Measurements from ENCODE around the gene DDIT3. TPM values are rescaled to one million over a fixed set of nuclear protein-coding genes. Genes with fewer than 3 reads are reported as not detected.
A peak's percentile ranks its signal among the peaks of the same experiment; 100 is the strongest.

DDIT3 gene
- total and polyA plus RNA-seq, 2 of the 13 experiments (the other 11 are each of a cell fraction or from before 2014, with no cell fraction given) = 27.5 to 48.7 TPM

DNA sequence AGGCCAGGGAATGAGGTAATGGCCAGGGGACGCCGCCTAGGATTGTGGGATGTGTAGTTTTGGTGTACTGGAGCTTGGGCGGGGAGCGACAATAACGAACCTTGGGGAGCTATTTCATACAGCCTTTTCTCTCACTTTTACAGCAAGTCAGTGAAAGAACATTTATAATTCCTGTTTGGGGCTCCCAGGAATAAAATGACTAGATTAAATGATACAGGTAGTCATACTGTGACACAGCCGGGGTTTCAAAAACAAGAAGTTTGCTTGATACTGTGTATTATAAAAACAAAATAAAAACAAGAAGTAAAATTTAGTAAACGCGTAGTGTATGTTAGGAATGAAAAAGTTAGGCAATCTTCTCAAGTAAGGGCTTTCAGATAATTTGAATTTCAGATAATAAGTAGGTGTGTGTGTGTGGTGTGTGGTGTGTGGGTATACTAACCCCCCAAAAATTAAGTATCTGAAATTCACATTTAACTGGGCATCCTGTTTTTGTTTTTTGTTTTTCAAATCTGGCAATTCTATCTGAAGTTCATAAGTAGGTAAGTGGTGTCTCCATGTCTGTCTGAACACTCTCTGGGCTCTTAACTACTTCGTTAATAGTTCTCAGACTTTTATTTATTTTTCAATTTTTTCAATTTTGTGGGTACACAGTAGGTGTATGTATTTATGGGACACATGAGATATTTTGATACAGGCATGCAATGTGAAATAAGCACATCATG, 27.1 kb upstream of the DDIT3 start (continued):
- TF ChIP-seq, protein P1, sequence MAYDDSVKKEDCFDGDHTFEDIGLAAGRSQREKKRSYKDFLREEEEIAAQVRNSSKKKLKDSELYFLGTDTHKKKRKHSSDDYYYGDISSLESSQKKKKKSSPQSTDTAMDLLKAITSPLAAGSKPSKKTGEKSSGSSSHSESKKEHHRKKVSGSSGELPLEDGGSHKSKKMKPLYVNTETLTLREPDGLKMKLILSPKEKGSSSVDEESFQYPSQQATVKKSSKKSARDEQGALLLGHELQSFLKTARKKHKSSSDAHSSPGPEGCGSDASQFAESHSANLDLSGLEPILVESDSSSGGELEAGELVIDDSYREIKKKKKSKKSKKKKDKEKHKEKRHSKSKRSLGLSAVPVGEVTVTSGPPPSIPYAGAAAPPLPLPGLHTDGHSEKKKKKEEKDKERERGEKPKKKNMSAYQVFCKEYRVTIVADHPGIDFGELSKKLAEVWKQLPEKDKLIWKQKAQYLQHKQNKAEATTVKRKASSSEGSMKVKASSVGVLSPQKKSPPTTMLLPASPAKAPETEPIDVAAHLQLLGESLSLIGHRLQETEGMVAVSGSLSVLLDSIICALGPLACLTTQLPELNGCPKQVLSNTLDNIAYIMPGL (CRISPR knock-in tag; IDR thresholded peaks at IDR 0.05; ENCODE audit: borderline replicate concordance in 1 of 2, low read depth in 1 of 2) = no peak
- TF ChIP-seq, protein P2, sequence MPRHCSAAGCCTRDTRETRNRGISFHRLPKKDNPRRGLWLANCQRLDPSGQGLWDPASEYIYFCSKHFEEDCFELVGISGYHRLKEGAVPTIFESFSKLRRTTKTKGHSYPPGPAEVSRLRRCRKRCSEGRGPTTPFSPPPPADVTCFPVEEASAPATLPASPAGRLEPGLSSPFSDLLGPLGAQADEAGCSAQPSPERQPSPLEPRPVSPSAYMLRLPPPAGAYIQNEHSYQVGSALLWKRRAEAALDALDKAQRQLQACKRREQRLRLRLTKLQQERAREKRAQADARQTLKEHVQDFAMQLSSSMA (CRISPR knock-in tag; IDR thresholded peaks at IDR 0.05) = no peak
- TF ChIP-seq, protein P3, sequence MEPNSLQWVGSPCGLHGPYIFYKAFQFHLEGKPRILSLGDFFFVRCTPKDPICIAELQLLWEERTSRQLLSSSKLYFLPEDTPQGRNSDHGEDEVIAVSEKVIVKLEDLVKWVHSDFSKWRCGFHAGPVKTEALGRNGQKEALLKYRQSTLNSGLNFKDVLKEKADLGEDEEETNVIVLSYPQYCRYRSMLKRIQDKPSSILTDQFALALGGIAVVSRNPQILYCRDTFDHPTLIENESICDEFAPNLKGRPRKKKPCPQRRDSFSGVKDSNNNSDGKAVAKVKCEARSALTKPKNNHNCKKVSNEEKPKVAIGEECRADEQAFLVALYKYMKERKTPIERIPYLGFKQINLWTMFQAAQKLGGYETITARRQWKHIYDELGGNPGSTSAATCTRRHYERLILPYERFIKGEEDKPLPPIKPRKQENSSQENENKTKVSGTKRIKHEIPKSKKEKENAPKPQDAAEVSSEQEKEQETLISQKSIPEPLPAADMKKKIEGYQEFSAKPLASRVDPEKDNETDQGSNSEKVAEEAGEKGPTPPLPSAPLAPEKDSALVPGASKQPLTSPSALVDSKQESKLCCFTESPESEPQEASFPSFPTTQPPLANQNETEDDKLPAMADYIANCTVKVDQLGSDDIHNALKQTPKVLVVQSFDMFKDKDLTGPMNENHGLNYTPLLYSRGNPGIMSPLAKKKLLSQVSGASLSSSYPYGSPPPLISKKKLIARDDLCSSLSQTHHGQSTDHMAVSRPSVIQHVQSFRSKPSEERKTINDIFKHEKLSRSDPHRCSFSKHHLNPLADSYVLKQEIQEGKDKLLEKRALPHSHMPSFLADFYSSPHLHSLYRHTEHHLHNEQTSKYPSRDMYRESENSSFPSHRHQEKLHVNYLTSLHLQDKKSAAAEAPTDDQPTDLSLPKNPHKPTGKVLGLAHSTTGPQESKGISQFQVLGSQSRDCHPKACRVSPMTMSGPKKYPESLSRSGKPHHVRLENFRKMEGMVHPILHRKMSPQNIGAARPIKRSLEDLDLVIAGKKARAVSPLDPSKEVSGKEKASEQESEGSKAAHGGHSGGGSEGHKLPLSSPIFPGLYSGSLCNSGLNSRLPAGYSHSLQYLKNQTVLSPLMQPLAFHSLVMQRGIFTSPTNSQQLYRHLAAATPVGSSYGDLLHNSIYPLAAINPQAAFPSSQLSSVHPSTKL (CRISPR knock-in tag; IDR thresholded peaks at IDR 0.05) = no peak
- TF ChIP-seq MIER3 (CRISPR knock-in tag; IDR thresholded peaks at IDR 0.05; ENCODE audit: borderline replicate concordance) (0 out of 2 replicates have a peak, but pooled peaks have one; percentile 24), CREM (IDR thresholded peaks at IDR 0.05) (peak; percentile 90), CREM (CRISPR knock-in tag; IDR thresholded peaks at IDR 0.05) (no peak), ZNF672 (CRISPR knock-in tag; IDR thresholded peaks at IDR 0.05) (no peak), CAMTA2 (CRISPR knock-in tag; IDR thresholded peaks at IDR 0.05; ENCODE audit: borderline replicate concordance) (no peak), KDM6A (CRISPR knock-in tag; IDR thresholded peaks at IDR 0.05; ENCODE audit: low read depth) (no peak), ZNF878 (CRISPR knock-in tag; IDR thresholded peaks at IDR 0.05) (no peak), ZSCAN22 (CRISPR knock-in tag; IDR thresholded peaks at IDR 0.05) (no peak), EZH2 (conservative IDR thresholded peaks at IDR 0.05; ENCODE audit: low read depth, low read length) (no peak), JUN (CRISPR knock-in tag; IDR thresholded peaks at IDR 0.05) (peak; percentile 80; the same call in 1 of the 2 replicates), ZNF816 (CRISPR knock-in tag; IDR thresholded peaks at IDR 0.05; ENCODE audit: borderline replicate concordance) (no peak), SUZ12 (IDR thresholded peaks at IDR 0.05; ENCODE audit: low read depth, low read length) (peak; percentile 61; the same call in 1 of the 2 replicates), KAT7 (CRISPR knock-in tag; IDR thresholded peaks at IDR 0.05; ENCODE audit: borderline replicate concordance) (no peak), IRF2 (CRISPR knock-in tag; IDR thresholded peaks at IDR 0.05) (peak; percentile 83)
- TF ChIP-seq, protein P4, sequence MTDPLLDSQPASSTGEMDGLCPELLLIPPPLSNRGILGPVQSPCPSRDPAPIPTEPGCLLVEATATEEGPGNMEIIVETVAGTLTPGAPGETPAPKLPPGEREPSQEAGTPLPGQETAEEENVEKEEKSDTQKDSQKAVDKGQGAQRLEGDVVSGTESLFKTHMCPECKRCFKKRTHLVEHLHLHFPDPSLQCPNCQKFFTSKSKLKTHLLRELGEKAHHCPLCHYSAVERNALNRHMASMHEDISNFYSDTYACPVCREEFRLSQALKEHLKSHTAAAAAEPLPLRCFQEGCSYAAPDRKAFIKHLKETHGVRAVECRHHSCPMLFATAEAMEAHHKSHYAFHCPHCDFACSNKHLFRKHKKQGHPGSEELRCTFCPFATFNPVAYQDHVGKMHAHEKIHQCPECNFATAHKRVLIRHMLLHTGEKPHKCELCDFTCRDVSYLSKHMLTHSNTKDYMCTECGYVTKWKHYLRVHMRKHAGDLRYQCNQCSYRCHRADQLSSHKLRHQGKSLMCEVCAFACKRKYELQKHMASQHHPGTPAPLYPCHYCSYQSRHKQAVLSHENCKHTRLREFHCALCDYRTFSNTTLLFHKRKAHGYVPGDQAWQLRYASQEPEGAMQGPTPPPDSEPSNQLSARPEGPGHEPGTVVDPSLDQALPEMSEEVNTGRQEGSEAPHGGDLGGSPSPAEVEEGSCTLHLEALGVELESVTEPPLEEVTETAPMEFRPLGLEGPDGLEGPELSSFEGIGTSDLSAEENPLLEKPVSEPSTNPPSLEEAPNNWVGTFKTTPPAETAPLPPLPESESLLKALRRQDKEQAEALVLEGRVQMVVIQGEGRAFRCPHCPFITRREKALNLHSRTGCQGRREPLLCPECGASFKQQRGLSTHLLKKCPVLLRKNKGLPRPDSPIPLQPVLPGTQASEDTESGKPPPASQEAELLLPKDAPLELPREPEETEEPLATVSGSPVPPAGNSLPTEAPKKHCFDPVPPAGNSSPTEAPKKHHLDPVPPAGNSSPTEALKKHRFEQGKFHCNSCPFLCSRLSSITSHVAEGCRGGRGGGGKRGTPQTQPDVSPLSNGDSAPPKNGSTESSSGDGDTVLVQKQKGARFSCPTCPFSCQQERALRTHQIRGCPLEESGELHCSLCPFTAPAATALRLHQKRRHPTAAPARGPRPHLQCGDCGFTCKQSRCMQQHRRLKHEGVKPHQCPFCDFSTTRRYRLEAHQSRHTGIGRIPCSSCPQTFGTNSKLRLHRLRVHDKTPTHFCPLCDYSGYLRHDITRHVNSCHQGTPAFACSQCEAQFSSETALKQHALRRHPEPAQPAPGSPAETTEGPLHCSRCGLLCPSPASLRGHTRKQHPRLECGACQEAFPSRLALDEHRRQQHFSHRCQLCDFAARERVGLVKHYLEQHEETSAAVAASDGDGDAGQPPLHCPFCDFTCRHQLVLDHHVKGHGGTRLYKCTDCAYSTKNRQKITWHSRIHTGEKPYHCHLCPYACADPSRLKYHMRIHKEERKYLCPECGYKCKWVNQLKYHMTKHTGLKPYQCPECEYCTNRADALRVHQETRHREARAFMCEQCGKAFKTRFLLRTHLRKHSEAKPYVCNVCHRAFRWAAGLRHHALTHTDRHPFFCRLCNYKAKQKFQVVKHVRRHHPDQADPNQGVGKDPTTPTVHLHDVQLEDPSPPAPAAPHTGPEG (CRISPR knock-in tag; IDR thresholded peaks at IDR 0.05) = no peak

All from HepG2 (cell line).